HG03135 (cell line): ENCODE data around the gene CALHM4.

Experiments used
- ATAC-seq: cut with Tn5 transposase; IDR thresholded peaks from one replicate; pipeline ENCODE4 v1.9.1; 2021; ENCODE audit warnings: mild to moderate bottlenecking, moderate library complexity; ENCODE audit not compliant: unreplicated experiment

CALHM4 gene

DNA sequence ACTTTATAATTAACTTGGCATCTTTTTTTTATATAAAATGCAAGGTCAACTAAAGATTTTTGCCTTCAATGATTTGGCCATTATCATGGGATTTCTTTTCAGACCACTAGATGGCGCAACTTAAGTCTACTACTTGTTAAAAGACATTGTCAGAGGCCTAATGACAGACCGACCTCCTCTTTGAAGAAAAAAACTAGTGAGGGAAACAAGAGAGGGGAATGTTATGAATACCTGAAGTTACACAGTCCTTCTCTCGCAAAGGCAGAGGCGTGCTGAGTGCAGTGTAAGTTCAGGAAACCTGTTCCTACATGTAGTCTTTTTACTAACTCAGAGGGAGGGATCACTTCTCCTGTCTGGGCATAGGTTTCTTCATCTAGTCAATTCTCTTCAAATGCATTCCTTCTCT, 17.3 kb upstream of the CALHM4 start:
- no peak for ATAC-seq

DNA sequence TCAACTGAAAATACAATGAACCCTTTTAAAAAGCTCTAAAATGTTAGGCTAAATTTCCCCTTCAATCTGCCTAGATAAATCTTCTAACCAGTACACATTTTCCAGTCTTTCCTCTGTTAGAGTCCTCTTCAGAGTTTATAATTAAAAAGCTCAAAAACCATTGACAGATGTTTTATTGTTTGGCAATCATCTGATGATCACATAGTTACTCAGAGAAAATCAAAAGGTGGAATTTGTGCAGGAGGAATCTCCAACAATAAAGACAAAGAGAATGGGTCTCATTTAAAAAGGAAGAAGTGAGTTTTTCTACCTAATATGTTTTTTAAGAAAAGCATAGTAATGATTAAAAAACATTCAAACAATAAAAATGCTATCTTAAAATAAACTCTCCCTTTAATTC, 11.1 kb upstream of the CALHM4 start:
- no peak for ATAC-seq

DNA sequence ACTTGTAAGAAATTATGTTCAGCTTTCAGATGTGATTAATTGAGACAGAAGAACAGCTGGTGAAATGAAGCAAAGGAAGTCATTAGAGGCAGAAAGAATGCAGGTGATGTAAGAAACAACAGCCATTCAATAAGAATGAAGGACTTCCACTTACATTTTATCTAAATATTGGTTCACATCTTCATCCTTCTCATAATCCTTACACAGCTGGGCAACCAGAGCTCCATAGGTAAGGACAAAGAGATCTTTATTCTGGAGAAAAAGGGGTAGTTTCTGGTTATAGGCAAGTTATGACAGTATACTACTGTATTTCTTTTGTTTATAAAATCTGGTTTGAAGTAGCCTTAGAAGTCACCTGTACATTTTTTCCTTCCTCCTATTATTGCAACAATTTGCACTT, 10.4 kb upstream of the CALHM4 start:
- no peak for ATAC-seq

DNA sequence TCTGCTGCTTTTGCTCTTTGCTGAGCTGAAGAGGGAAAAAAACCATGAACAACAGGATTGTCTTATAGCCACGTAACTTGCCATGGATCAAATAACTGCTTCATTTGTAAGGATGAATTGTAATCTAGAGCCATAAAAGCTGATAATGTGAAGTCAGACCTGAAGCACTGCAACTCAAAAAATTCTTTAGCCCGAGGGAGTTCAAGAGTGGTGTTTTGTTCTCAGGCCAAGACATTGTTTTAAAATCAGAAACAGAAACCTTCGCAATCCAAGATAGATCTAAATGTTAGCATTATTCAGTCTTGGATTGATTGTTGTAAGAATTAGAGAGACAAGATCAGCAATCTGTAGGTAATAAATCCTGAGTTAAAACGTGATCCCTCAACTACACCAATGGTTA, 7.9 kb upstream of the CALHM4 start, which contains the start of gene TRAPPC3L:
TSS of gene TRAPPC3L (minus strand) at position 34 of the 400 bp plus-strand sequence. CDS start 170 bp downstream, outside the sequence.
- no peak for ATAC-seq

DNA sequence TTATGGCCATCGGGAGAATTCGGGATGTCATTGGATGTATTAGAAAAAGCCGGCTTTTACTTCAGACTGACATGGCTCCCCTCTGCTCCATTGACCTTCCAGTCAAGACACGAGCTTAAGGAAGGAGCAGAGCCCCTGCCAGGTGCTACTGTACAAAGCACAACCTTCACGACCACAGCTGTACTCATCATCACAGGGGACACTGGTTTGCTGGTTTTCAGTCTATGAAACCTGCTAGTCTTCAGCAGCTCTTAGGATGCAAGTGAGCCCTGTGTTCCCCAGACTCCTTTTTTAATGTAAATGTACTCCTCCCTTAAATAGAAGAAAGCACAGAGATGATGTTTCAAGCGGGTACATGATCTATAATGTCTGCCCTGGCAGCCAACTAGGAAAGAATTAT, 6.2 kb upstream of the CALHM4 start:
- ATAC-seq = no peak

DNA sequence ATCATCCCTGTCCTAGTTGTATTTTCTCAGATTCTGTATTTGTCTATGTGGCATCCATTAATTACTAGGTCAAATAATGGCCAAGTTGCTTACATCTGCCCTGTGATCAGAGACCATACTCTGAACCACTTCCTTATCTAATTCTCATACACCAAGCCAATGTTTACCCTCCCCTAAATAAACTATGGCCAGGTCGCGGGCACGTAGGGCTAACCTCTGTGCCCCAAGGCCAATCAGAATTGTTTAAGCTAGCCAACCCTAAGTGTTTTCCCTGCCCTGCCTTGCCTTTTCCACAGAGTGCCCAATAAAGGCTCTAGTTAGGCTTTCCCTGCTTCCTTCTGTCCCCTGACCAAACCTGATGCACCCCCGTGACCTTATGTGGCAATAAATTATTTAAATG, 2.8 kb upstream of the CALHM4 start:
- ATAC-seq = no peak

DNA sequence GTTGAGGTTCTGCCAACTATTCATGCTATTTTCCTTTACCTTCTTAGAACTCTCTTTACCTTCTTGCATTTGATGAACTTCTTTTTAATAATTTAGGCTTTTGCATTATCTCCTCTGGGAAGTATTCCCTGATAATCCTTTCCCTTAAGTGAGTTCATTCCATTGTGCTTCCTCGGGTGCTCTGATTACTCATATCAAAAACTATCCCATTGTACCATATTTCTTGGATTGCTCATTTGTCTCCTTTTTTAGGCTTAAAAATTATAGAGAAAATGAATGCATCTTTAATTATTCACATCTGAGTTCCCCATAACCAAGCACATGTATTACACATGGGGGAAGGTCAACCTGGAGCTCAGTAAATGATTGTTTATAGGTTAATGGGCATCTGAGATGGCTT, 2.5 kb downstream of the CALHM4 start:
- no peak for ATAC-seq

DNA sequence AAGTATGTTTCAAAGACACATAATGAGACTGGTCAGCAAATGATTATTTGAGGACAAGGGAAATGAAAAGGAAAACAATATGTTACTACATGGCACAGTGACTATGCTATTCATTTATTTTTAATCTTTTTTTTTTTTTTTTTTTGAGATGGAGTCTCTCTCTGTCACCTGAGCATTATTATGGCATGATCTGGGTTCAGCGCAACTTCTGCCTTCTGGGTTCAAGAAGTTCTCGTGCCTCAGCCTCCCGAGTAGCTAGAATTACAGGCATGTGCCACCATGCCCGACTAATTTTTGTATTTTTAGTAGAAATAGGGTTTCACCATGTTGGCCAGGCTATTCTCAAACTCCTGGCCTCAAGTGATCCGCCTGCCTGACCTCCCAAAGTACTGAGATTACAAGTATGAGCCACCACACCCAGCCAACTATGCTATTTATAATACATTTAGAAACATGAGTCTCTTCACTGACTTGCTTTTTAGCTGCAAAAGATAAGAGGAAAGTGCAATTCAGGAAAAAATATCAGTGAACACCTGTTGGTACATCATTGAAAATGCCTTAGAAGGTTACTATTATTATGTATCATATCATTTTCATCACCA, 3.4 kb downstream of the CALHM4 start:
- ATAC-seq = no peak

DNA sequence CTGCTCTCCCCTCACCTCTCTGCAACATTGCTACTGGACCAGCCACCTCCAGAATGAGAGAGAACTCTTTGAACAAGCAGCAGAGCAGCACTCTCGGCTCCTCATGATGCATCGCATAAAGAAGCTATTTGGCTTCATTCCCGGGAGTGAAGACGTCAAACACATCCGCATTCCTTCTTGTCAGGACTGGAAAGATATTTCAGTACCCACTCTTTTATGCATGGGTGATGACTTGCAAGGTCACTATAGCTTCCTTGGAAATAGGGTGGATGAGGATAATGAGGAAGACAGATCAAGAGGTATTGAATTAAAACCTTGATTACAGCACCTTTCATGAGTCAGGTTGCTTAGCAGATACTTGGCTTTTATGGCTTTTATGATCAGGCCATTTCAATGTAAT, 4.3 kb downstream of the CALHM4 start:
- ATAC-seq = no peak

DNA sequence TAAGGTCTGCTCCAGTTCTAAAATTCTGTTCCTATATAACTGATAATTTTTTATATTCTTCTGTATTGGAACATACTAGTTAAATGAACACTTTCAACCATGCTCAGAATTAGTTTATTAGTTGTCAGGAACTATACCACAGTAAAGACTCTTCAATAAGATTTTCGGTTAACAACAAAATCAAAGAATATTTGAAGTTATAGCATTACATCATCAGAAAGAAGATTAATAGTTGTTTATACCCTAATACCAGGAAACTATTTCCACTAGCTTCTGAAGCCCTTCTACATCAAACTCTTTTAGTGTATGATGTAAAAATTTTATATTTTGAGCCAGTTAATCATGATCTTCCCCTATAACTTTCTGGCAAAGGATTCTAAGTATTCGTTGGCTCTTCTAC, 6.6 kb downstream of the CALHM4 start:
- ATAC-seq = no peak

DNA sequence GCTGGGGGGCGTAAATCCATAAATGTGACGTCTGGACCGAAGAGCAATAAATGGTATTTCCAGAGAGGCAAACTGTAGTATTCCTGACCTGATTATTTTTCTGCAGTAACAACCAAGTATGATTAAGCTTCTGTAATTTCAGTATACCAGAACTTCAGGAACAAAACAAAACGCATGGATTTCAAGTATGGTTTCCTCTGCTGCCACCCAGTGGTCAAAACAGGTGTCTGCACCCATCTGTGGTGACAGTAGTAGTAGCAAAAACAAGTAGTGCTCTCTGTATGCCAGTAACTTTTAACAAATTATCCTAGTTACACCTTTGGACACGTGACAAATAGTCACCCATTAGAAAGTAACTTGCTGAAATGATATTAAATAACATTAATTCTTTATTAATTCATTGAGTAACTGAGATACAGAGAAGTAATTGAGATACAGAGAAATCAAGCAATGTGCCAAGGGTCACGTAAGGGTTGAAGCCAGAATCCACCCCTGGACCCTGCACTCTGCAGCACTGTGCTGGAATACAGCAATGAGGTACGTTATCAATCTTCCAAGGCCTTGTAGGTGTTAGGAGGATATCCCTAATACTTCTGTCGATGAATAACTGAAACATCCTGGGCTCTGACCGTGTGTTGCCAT, 7.9 kb downstream of the CALHM4 start:
- no peak for ATAC-seq

DNA sequence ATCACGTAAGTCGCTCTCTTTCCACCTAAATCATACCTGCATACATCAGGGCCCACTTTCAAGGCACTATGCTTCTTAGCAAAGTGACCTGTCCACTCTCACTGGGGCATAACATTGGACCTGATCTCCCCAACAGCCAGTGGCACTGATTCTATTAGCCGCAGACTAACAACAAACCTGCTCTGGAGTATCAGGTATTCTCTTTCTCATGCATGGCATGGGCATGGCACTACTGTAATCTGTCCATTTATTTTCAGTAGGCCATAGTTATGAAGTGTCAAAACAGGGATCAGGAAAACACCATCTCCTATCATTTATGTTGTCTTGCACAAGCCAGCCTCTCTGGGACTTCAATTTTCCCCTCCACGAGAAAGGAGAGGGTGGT, 8.5 kb downstream of the CALHM4 start:
- no peak for ATAC-seq

DNA sequence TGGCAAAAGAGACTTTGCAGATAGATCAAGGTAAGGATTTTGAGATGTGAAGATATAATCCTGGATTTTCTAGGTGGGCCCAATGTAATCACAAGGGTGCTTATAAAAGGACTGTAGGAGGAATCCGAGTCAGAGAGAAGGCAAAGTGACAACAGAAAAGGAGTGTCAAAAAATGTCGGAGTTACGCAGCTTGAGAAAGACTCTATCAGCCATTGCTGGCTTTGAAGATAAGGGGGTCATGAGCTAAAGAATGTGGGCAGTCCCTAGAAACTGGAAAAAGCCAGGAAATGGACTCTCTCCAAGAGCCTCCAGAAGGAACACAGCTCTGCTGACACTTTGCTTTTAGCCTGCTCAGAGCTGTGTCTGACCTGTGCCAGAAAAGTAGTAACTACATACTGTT, 9.1 kb downstream of the CALHM4 start:
- no peak for ATAC-seq

DNA sequence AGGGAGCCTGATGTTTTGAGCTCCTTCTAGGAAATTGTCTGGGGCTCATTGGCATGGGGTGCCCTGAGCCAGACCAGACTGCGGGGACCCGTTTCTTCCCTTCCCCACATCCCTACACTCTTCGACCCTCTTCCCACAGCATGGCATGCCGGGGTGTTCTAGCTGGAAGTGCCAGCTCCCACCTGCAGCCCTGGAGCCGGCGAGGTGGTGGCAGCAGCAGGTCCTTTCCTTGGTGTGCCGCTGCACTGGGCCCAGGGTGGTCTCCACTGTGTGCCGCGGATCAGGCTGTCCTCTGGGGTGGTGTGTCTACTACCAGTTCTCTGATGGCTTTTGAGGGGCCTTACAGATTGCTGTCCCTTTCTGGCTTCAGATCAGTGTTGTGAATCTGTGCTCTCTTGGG, 10.3 kb downstream of the CALHM4 start:
- ATAC-seq = no peak

DNA sequence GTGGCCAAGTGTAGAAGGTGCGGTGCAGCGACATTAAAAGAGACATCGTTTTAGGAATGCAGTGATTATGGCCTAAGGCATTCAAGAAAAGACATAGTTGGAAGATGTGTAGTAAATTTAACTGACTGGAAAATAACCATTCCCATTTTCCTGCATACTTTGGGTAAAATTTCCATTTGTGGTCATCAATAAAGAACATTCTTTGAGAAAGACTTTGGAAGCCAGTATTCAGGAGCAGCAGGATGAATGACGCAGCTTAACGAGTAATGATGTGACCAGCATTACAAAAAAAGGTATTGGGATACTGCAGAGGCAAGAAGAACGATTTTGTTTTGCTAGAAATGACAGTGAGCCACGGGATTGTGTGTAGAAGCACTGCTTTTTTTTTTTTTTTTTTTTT, 10.8 kb downstream of the CALHM4 start:
- ATAC-seq = no peak

DNA sequence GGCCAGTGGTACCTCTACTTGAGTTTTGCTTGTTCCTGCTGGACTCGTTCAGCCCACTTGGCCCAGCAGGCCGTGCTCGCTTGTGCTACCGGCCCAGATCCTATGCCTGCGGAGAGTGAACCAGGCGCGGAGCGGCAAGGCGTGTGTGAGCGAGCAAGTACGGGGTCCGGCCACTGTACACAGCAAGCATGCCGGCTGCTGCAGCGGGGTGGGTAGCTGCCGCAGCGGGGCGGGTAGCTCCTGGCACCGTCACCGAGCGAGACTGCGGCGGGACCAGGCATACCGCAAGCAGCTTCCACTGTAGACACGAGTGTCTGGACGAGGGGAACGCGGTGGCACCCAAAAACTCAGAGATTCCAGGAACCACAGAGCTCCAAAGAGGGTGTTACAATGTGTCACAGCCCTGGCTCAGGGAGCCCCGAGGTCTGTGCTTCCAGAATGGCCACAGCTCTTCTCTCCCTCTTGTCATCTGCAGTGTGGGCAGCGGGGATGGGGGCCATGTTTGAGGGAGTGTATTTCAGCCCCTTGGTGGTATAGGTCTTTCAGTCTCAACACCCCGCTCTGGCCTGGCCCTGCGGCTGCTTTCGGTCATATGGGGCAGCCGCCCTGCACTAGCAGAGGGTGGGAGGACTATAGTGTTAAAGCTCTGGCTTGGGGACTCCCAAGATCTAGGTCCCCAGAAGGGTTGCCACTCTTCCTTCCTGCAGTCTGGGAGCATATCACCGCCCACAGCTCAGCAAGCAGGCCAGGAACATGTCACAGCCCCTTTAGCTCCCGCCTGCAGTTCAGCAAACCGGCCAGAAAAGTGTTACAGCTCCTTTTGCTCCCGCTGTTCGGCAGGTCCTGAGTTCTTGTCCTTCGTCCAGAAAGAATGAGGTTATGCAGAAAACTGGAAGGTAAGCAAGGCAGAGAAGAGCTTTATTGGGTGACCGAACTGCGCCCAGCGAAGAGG, 11.6 kb downstream of the CALHM4 start:
- ATAC-seq = no peak

DNA sequence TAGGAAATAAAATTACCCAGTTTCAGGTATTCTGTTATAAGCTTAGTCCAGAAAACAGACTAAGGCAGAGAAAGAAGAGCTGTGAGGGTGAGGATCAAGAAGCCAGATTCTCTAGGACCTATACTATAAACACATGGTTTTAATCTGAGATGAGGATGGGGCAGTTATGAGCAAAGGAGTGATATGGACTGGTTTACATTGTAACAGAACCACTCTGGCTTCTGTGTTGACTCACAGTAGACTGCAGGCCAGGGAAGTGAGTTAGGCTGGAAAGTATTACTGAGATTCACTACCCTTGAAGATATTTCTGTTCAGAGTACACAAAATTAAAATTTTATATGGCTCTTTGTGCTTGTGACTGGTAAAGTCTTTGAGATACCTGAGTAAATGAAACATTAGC, 14.6 kb downstream of the CALHM4 start:
- no peak for ATAC-seq

DNA sequence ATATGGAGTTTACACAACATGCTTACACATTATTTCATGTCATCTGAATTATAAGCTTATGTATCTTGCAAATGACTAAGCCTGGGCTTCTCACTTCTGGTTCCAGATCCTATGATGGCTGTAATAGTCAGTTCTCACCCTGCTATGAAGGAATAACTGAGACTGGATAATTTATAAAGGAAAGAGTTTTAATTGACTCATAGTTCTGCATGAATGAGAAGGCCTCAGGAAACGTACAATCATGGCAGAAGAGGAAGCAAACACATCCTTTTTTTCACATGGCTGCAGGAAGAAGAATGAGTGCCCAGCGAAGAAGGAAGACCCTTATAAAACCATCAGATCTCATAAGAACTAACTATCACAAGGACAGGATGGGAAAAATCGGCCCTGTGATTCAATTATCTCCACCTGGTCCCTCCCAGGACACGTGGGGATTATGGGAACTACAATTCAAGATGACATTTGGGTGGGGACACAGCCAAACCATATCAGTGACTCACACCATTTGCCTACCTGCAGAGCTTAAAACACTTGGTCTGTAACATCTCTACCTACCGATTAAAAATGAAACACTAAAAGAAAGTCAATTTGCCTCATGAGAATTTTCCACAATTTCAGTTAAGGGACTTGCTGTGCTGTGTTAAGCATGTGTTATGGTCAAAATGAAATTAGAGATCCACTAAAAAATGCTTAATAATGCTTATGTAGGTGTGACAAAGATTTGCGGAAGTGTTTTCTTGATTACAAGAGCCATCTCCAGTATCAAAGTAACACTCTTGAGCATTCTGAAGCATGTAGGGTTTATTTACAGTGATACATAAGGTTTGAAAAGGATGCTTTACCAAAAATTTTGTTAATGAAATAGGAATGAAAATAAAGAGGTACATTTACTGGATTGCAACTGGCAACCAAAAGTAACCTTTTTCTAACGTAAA, 15.5 kb downstream of the CALHM4 start:
- ATAC-seq = no peak

DNA sequence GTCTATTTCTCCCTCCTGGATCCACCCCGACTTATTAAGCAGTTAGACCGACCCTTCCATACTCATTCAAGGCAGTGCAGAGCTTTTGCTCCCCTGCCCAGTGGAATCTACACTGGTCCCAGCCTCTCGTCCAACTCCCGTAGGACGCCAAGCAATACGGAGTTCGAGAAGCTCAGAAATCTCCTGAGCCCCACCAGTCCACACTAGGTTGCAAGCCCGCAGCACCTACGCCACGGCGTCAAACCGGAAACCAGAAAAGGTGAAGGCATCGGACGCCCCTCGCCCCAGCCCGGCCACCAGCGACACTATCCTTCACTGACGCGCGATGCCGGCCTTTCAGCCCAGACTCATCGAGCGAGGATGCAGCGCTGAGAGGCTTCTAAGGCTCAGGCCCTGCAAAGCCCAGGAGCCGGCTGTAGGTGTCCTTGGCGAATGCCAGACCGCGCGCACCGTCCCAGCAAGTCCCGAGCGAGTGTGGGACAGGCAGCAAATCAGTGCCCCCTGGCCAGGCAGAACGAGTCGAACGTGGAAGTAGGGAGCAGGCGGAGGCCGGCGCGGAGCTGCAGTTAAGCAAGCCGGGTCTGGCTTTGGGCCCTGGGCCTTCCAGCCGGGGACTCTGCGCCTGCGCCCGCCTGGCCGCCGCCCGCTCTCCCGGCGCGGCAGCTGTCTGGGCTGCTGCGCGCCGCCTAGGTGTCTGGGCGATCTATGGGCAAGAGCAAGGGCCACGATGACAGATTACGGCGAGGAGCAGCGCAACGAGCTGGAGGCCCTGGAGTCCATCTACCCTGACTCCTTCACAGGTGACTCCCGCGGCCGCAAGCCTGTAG, 17.5 kb downstream of the CALHM4 start, which contains the start of gene RWDD1:
TSS of gene RWDD1 (plus strand) at position 649 of the 827 bp plus-strand sequence. CDS start at position 728, 79 bp downstream.
- ATAC-seq = peak; percentile 97

DNA sequence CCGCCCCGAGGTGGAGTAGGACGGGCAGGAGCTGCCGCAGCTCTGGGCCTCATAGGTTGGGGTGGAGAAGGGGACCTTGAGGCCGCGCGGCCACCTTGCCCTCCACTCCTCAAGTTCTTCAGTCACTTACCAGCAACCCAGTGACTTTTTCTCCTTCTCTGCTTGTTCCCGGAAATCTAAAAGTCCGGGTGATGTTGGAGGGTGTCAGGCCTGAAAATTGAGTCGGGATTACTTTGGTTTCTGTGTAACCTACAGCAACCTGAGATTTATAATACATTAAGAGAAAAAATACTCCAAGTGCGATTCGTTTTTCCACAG, 18.1 kb downstream of the CALHM4 start:
- no peak for ATAC-seq
